SK-N-SH (cell line): ENCODE data around the gene SHROOM4.

Experiments
- EP300 ChIP-seq, 2 experiments: IDR thresholded peaks; 2 replicates each; pipeline versions ENCODE4 v1.4.0 to v1.6.1; 2012; ENCODE audit warnings: borderline replicate concordance in 1 of 2, low read depth in 1 of 2, low read length in 1 of 2
- MXI1 ChIP-seq: IDR thresholded peaks from 2 replicates; pipeline ENCODE4 v1.6.1; 2012; ENCODE audit warnings: mild to moderate bottlenecking, low read depth, low read length, improper control_type of control experiment
- NFIC ChIP-seq: IDR thresholded peaks from 2 replicates; pipeline ENCODE4 v1.4.0; 2012; ENCODE audit warnings: borderline replicate concordance
- RAD21 ChIP-seq: IDR thresholded peaks from 2 replicates; pipeline ENCODE4 v1.6.1; 2012; ENCODE audit warnings: mild to moderate bottlenecking, low read length
- SMC3 ChIP-seq: IDR thresholded peaks from 2 replicates; pipeline ENCODE4 v1.6.1; 2012; ENCODE audit warnings: low read depth, low read length, improper control_type of control experiment
- TAF1 ChIP-seq: IDR thresholded peaks from 2 replicates; pipeline ENCODE4 v1.6.1; 2012; ENCODE audit warnings: low read depth, mild to moderate bottlenecking, low read length, moderate library complexity, borderline replicate concordance
- TEAD4 ChIP-seq: IDR thresholded peaks from 2 replicates; pipeline ENCODE4 v1.4.0; 2012; ENCODE audit warnings: mild to moderate bottlenecking, borderline replicate concordance; ENCODE audit not compliant: insufficient read depth
- YY1 ChIP-seq: IDR thresholded peaks from 2 replicates; pipeline ENCODE4 v1.4.0; 2012; ENCODE audit warnings: low read depth, mild to moderate bottlenecking
- TF ChIP-seq, protein P1 (sequence below): fragments of 200-600 bp; sonication (generic); IDR thresholded peaks from 2 replicates; pipeline ENCODE4 v1.6.1; 2017; ENCODE audit warnings: antibody characterized with exemption, mild to moderate bottlenecking, moderate library complexity
- TF ChIP-seq, protein P2 (sequence below): IDR thresholded peaks from 2 replicates; pipeline ENCODE4 v1.6.1; 2012; ENCODE audit warnings: mild to moderate bottlenecking, low read depth, low read length, moderate library complexity
- TF ChIP-seq, protein P3 (sequence below): IDR thresholded peaks from 2 replicates; pipeline ENCODE4 v1.4.0; 2012; ENCODE audit warnings: low read depth, borderline replicate concordance
- TF ChIP-seq, protein P4 (sequence below): fragments of 150-350 bp; IDR thresholded peaks from 2 replicates; pipeline ENCODE4 v1.6.1; 2017; ENCODE audit warnings: antibody characterized with exemption, low read length, low read depth, borderline replicate concordance

DNA sequence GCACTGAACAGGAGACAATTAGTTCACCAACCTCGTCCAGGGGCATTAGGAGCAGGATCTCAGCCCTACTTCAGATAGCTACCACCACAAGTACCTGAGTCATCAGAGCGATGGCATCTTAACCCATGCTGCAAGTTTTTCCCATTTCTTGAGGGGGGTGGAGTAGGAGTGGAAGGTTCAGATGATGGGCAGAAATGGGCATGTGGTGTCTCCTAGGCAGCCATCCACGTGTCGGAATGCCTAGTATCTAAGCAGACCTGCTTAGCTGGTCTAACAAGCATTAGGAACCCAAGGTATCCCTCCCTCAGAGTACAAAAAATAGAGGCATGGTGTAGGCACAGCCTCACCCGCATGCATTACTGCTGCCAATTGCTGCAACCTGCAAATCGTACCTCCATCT is 184.2 kb downstream of the SHROOM4 start:
- TF ChIP-seq, protein P1, sequence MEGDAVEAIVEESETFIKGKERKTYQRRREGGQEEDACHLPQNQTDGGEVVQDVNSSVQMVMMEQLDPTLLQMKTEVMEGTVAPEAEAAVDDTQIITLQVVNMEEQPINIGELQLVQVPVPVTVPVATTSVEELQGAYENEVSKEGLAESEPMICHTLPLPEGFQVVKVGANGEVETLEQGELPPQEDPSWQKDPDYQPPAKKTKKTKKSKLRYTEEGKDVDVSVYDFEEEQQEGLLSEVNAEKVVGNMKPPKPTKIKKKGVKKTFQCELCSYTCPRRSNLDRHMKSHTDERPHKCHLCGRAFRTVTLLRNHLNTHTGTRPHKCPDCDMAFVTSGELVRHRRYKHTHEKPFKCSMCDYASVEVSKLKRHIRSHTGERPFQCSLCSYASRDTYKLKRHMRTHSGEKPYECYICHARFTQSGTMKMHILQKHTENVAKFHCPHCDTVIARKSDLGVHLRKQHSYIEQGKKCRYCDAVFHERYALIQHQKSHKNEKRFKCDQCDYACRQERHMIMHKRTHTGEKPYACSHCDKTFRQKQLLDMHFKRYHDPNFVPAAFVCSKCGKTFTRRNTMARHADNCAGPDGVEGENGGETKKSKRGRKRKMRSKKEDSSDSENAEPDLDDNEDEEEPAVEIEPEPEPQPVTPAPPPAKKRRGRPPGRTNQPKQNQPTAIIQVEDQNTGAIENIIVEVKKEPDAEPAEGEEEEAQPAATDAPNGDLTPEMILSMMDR: no peak
- TF ChIP-seq, protein P2, sequence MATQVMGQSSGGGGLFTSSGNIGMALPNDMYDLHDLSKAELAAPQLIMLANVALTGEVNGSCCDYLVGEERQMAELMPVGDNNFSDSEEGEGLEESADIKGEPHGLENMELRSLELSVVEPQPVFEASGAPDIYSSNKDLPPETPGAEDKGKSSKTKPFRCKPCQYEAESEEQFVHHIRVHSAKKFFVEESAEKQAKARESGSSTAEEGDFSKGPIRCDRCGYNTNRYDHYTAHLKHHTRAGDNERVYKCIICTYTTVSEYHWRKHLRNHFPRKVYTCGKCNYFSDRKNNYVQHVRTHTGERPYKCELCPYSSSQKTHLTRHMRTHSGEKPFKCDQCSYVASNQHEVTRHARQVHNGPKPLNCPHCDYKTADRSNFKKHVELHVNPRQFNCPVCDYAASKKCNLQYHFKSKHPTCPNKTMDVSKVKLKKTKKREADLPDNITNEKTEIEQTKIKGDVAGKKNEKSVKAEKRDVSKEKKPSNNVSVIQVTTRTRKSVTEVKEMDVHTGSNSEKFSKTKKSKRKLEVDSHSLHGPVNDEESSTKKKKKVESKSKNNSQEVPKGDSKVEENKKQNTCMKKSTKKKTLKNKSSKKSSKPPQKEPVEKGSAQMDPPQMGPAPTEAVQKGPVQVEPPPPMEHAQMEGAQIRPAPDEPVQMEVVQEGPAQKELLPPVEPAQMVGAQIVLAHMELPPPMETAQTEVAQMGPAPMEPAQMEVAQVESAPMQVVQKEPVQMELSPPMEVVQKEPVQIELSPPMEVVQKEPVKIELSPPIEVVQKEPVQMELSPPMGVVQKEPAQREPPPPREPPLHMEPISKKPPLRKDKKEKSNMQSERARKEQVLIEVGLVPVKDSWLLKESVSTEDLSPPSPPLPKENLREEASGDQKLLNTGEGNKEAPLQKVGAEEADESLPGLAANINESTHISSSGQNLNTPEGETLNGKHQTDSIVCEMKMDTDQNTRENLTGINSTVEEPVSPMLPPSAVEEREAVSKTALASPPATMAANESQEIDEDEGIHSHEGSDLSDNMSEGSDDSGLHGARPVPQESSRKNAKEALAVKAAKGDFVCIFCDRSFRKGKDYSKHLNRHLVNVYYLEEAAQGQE: no peak
- TF ChIP-seq SMC3: no peak
- TF ChIP-seq, protein P3, sequence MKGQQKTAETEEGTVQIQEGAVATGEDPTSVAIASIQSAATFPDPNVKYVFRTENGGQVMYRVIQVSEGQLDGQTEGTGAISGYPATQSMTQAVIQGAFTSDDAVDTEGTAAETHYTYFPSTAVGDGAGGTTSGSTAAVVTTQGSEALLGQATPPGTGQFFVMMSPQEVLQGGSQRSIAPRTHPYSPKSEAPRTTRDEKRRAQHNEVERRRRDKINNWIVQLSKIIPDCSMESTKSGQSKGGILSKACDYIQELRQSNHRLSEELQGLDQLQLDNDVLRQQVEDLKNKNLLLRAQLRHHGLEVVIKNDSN: no peak
- no peak for TF ChIP-seq EP300 (IDR thresholded peaks at IDR 0.05; ENCODE audit: borderline replicate concordance in 1 of 2, low read depth in 1 of 2, low read length in 1 of 2)
- TF ChIP-seq MXI1: no peak
- TF ChIP-seq NFIC: no peak
- TF ChIP-seq RAD21: no peak
- TF ChIP-seq TAF1: no peak
- no peak for TF ChIP-seq YY1
- TF ChIP-seq, protein P4, sequence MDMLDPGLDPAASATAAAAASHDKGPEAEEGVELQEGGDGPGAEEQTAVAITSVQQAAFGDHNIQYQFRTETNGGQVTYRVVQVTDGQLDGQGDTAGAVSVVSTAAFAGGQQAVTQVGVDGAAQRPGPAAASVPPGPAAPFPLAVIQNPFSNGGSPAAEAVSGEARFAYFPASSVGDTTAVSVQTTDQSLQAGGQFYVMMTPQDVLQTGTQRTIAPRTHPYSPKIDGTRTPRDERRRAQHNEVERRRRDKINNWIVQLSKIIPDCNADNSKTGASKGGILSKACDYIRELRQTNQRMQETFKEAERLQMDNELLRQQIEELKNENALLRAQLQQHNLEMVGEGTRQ: no peak
- no peak for TF ChIP-seq TEAD4
